OCI-LY3 (cell line): ENCODE measurements around the gene GATA5.

Experiments used
- CTCF ChIP-seq: fragments of 200-600, 300-600 bp; sonication (generic); IDR thresholded peaks from 2 replicates; pipeline ENCODE4 v1.5.1; 2014; ENCODE audit warnings: antibody characterized with exemption, low read length, low read depth
- EZH2phosphoT487 ChIP-seq: fragments of 200-600 bp; shearing (Covaris generic); IDR thresholded peaks from 2 replicates; pipeline ENCODE4 v1.6.1; 2018; ENCODE audit warnings: antibody characterized with exemption, mixed run types, low read depth

DNA sequence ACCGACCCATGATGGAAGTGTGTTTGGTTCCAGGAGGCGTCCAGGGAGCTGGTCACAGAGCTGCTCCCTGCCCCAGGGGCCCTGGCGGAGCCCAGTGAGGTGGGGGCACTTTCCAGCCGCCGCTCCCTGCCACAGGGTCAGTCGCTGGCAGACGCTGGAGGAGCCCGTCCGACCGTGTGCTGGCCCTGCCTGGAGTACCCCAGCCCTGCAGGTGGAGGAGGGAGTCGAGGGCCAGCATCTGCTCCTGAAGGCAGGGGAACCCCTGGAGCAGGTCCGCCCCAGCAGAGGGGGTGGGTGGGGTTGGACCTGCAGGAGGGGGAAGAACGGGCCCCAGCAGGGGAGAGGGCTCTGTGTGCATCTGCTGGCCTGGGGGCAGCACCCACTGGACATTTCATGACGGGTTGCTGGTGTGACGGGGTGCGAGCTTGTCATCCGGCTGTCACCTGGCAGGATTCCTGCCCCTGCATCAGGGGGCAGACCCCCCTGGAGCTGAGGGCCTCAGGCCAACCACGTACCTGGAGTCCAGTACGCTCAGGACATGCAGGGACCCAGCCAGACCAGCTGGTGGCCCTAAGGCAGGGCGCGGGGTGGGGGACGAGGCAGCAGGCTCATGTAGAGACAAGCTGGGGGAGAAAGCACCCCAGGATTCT lies 32.3 kb upstream of the GATA5 start:
- no peak for TF ChIP-seq CTCF
- no peak for TF ChIP-seq EZH2phosphoT487
